HG02610 (cell line): ENCODE results near the gene CXCL10.
"Not testable (repeated sequence)": the region's sequence is repeated elsewhere in the genome, so short reads cannot be mapped to it uniquely, and the experiment has no call there.

Experiments
- ATAC-seq: cut with Tn5 transposase; IDR thresholded peaks from one replicate; pipeline ENCODE4 v1.9.1; 2021; ENCODE audit warnings: mild to moderate bottlenecking, moderate library complexity; ENCODE audit not compliant: unreplicated experiment

CXCL10 gene

GRCh38 chr4:76029300-76029699 is 6.0 kb upstream of the CXCL10 start:
- ATAC-seq, result no peak

- no peak for ATAC-seq
Observed at GRCh38 chr4:76028350-76028765, 5.1 kb upstream of the CXCL10 start.

GRCh38 chr4:76024065-76024464 is 768 bp upstream of the CXCL10 start:
- ATAC-seq, result no peak

GRCh38 chr4:76022677-76023076 is 620 bp downstream of the CXCL10 start:
- ATAC-seq, result no peak

- no peak for ATAC-seq
Observed at GRCh38 chr4:76022031-76022430, 1.3 kb downstream of the CXCL10 start.

GRCh38 chr4:76017056-76017686 is 6.1 kb downstream of the CXCL10 start:
- ATAC-seq, result no peak

- ATAC-seq, result peak; percentile 77
Observed at GRCh38 chr4:76016393-76016792, 6.9 kb downstream of the CXCL10 start.

GRCh38 chr4:76013540-76013939 is 9.8 kb downstream of the CXCL10 start:
- no peak for ATAC-seq

GRCh38 chr4:76012388-76012801 is 10.9 kb downstream of the CXCL10 start:
- ATAC-seq, result no peak

- peak; percentile 90 for ATAC-seq
Observed at GRCh38 chr4:76011700-76012387, 11.5 kb downstream of the CXCL10 start.

- ATAC-seq, result no peak
Observed at GRCh38 chr4:76011018-76011670, 12.2 kb downstream of the CXCL10 start.

- no peak for ATAC-seq
Observed at GRCh38 chr4:76010576-76010975, 12.7 kb downstream of the CXCL10 start.

- ATAC-seq, result no peak
Observed at GRCh38 chr4:76009311-76009710, 14.0 kb downstream of the CXCL10 start.

- ATAC-seq, result no peak
Observed at GRCh38 chr4:76007089-76007862, 16.0 kb downstream of the CXCL10 start, which contains the start of gene CXCL9. Gene CXCL9, minus strand, starts transcription at chr4:76007509. Its CDS starts 60 bp downstream, at chr4:76007449.

- ATAC-seq, result no peak
Observed at GRCh38 chr4:76003620-76004019, 19.7 kb downstream of the CXCL10 start.

GRCh38 chr4:76003035-76003434 is 20.3 kb downstream of the CXCL10 start:
- no peak for ATAC-seq

GRCh38 chr4:76002176-76002575 is 21.1 kb downstream of the CXCL10 start:
- no peak for ATAC-seq

- no peak for ATAC-seq
Observed at GRCh38 chr4:76001700-76002099, 21.6 kb downstream of the CXCL10 start.

GRCh38 chr4:76000279-76000678 is 23.0 kb downstream of the CXCL10 start:
- ATAC-seq, result no peak

- ATAC-seq, result not testable (repeated sequence)
Observed at GRCh38 chr4:75998525-75999147, 24.7 kb downstream of the CXCL10 start.

GRCh38 chr4:75997946-75998345 is 25.4 kb downstream of the CXCL10 start:
- no peak for ATAC-seq
